Ishikawa (cell line): ENCODE data around the gene DISP3.

Experiments used
- CREB1 ChIP-seq: IDR thresholded peaks from 2 replicates; pipeline ENCODE4 v1.6.1; 2012; ENCODE audit warnings: low read depth
- EP300 ChIP-seq: IDR thresholded peaks from 2 replicates; pipeline ENCODE4 v1.6.1; 2012; ENCODE audit warnings: borderline replicate concordance
- RAD21 ChIP-seq: IDR thresholded peaks from 2 replicates; pipeline ENCODE4 v1.6.1; 2012; ENCODE audit warnings: low read depth
- TAF1 ChIP-seq: IDR thresholded peaks from 2 replicates; pipeline ENCODE4 v1.6.1; 2012; ENCODE audit warnings: low read depth, mild to moderate bottlenecking
- YY1 ChIP-seq: IDR thresholded peaks from 2 replicates; pipeline ENCODE4 v1.6.1; 2012; ENCODE audit warnings: low read depth
- TF ChIP-seq, protein P1 (sequence below): IDR thresholded peaks from 2 replicates; pipeline ENCODE4 v1.6.1; 2012
- TF ChIP-seq, protein P2 (sequence below): IDR thresholded peaks from 2 replicates; pipeline ENCODE4 v1.6.1; 2012; ENCODE audit warnings: low read depth, mild to moderate bottlenecking

DNA sequence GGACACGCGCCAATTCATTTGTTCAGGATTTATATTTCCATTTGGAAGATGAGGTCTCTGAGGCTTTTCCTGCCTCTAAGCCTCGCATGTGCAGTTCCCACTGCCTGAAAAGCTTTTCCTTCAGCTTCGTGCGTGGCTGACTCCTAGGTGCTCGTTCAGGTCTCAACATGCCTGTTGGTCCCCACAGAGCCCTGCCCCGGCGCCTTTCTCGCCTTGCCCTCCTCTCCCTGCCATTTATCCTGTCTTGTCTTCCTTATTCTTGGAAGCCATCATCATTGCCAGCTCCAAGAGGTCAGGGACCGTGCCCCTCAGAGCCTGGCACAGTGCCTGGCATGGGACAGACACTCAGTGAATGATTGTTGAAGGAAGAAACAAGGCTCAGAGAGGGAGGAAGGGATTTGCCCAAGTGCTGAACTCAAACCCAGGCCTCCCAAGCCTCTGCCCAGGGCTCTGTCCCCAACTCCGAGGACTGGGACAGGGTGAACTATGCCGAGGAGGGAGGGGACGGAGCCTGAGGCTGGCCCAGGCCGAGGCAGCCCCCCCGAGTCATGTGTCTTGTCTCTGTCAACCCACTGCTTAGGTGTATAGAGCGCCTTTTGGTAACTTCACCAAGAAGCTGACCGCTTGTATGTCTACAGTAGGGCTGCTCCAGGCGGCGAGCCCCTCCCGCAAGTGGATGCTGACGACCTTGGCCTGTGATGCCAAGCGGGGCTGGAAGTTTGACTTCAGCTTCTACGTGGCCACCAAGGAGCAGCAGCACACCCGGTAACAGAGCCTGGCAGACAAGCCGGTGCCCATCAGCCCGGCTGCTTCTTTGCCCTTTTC is 47.3 kb downstream of the DISP3 start:
- TF ChIP-seq, protein P1, sequence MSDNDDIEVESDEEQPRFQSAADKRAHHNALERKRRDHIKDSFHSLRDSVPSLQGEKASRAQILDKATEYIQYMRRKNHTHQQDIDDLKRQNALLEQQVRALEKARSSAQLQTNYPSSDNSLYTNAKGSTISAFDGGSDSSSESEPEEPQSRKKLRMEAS, result no peak
- TF ChIP-seq, protein P2, sequence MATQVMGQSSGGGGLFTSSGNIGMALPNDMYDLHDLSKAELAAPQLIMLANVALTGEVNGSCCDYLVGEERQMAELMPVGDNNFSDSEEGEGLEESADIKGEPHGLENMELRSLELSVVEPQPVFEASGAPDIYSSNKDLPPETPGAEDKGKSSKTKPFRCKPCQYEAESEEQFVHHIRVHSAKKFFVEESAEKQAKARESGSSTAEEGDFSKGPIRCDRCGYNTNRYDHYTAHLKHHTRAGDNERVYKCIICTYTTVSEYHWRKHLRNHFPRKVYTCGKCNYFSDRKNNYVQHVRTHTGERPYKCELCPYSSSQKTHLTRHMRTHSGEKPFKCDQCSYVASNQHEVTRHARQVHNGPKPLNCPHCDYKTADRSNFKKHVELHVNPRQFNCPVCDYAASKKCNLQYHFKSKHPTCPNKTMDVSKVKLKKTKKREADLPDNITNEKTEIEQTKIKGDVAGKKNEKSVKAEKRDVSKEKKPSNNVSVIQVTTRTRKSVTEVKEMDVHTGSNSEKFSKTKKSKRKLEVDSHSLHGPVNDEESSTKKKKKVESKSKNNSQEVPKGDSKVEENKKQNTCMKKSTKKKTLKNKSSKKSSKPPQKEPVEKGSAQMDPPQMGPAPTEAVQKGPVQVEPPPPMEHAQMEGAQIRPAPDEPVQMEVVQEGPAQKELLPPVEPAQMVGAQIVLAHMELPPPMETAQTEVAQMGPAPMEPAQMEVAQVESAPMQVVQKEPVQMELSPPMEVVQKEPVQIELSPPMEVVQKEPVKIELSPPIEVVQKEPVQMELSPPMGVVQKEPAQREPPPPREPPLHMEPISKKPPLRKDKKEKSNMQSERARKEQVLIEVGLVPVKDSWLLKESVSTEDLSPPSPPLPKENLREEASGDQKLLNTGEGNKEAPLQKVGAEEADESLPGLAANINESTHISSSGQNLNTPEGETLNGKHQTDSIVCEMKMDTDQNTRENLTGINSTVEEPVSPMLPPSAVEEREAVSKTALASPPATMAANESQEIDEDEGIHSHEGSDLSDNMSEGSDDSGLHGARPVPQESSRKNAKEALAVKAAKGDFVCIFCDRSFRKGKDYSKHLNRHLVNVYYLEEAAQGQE, result no peak
- TF ChIP-seq TAF1 (no peak), EP300 (no peak), YY1 (no peak), CREB1 (no peak), RAD21 (no peak)
